ENCODE data around the gene GNGT2.
"Not testable (repeated sequence)": the region's sequence is repeated elsewhere in the genome, so short reads cannot be mapped to it uniquely, and the experiment has no call there.

GNGT2 gene

DNA sequence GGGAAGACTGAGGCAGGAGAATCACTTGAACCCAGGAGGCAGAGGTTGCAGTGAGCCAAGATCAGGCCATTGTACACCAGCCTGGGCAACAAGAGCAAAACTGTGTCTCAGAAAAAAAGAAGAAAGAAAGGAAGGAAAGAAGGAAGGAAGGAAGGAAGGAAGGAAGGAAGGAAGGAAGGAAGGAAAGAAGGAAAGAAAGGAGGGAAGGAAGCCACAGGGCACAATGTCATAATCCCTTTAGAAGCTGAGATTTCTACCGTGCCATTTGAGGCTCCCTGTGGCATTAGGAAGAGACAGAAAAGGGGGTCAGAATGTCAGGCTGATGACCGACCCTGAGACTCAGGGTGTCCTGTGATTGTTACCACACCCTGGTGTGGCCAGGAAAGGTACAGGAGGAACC is 6.6 kb downstream of the GNGT2 start:
- no peak for DNase-seq

DNA sequence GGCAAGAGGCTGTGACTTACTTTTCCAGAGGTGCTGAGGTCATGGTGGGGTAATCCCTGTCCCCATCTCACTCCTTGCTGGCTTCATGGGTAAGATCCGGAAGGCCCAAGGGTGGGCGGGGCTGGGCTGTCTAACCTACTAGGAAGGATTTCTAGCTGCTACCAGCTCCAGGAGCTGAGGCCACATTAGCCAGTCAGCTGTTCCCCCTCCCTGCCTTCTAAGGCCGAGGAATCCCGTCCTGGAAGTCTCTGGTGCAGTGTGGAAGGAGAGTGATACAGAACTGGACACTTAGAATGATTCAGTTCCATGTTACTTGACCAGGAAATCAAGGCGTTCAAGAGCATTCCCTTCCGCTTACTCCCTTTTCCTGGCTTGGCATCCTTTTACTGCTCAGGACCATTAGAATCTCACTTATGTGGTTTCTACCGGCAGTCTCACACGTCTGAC is 8.9 kb downstream of the GNGT2 start:
- DNase-seq, result no peak

DNA sequence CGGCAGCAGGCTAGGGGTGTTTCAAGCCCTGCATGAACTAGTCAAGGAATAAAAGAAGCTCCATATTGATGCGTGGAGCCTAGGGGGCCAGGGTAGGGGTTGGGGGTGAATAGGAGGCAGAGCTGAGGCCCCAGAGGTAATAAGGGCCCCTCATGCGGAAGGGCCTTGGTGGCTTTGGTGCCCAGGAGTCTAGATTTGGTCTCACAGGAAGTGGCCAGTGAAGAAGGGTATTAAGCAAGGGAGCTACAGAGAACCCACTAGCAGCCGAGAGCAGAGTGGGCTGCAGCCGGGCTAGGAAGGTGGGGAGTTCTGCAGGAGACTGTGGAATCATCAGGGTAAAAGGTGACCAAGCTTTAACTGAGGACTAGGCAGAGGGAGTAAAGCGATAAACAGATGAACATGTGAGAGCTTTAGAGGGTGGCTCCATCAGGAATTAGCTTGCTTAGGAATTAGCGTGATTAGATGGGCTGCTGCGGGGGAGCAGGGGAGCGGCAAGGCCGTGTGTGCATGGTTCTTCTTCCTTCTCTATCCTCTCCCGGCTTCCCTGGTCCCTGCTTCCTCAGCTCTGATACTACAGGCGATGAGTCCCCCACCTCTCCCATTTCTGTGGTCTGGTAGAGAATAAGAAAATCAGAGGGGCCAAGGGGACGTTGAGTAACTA is 9.8 kb downstream of the GNGT2 start:
- DNase-seq, result no peak

DNA sequence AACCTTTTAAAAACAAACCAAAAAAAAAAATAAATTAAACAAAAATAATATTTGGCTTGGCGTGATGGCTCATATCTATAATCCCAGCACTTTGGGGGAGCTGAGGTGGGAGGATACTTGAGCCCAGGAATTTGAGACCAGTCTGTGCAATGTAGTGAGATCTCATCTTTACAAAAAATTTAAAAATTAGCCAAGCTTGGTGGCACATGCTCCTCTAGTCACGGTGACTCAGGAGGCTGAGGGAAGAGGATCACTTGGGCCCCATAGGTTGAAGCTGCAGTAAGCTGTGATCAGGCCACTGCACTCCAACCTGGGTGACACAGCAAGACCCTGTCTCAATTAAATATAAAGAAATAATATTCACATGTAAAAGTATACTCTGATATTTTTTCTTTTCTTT is 12.2 kb downstream of the GNGT2 start:
- DNase-seq, result no peak

DNA sequence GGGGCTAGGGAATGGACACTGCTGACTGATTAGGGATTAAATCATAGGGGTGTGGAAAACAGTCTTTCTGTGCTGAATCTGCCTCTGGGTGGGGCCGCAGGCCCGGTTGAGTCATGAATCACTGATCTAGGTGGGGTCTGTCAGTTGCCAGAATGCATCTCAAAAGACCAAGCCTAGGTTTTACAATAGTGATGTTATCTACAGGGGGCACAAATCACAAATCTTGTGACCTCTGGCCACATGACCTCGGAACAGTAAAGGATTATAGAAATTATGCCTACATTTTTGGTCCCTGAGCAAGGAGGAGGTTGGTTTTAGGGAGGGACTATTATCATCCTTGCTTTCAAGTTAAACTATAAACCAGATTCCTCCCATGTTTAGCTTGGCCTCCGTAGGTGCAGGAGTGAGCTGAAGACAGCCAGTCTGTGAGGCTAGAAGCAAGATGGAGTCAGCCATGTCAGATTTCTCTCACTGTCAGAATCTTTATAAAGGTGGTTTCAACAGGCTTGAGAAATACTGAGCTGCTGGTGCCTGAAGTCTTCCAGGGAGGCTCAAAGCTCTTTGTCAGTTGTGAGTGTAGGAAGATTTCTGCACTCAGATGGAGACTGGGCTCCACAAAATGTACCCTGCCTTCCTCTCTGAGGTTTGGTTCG is 12.9 kb downstream of the GNGT2 start:
- DNase-seq, result no peak

DNA sequence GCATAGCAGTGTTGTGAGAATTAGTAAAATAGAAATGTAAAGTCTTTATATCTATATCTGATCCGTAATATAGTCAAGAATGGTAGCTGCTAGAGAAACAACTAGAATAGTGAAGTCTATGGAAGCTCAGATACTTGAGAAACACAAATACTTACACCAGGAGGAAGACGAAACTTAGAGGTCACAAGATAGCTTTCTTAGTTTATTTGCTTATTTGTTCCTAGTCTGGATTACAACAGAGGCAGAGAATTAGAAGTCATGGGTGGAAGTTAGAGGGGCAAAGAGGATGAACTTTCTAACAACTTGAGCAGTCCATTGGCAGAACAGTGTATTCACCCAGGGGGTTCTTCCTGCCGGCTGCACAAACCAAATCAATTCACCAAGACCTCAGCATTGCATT is 13.9 kb downstream of the GNGT2 start:
- DNase-seq, result no peak

DNA sequence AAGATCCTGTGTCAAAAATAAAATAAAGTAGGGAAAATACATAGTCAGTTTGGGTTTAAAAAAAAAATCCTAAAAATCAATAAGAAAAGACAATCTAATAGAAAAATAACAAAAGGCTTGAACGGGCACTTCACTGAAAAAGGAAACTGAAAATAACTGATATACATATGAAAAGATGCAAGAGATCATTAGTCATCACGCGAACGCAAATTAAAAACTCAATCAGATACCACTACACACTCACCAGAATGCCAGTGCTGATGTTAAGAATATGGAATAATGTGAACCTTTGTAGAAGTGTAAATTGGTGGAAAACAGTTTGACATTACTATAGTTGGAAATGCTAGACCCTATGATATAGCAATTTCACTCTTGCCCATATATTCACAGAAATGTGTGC is 14.6 kb downstream of the GNGT2 start:
- DNase-seq, result no peak

DNA sequence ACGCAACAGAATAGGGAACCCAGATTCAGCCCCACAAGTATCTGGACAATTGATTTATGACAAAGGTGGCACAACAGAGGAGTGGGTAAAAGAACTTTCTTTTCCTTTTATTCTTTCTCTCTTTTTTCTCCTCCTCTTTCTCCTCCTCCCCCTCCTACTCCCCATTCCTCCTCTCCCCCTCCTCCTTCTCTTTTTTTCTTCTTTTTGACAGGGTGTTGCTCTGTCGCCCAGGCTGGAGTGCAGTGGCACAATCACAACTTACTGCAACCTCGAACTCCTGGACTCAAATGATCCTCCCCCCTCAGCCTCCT is 16.1 kb downstream of the GNGT2 start:
- no peak for DNase-seq

DNA sequence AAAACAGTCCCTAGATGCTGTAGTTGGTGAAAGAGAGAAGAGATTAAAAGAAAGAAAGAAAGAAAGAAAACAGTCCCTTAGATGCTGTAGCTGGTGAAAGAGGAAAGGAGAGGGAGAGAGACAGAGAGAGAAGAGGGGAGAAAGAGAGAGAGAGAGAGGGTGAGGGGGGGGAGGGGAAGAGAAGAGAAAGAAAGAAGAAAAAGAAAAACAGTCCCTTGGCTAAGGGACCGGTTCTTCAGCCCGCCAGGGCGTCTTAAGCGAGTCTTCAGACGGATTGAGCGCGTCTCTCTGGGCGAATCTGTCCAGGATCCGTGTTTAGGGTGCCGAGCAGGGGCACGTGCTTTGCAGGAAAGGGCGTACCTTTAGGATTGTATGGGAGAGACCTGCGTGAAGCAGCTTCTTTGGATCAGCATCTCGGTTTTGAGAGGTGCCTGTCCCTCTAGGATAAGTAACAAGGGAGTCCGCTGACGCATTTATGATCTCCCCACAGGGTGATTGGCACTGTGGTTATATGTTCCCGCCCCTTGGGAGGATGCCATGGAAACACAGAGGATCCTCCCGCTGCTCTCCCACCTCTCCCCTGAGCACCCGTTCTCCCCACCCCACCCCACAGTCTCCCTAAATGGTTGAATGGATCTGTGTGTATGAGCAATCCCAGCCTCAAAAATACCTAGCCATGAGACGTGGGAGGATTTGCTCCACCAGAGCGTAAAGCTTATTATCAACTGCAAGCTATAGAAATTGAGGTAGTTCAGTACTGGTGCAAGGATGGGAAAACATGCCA is 16.7 kb downstream of the GNGT2 start:
- DNase-seq, result peak; percentile 53

DNA sequence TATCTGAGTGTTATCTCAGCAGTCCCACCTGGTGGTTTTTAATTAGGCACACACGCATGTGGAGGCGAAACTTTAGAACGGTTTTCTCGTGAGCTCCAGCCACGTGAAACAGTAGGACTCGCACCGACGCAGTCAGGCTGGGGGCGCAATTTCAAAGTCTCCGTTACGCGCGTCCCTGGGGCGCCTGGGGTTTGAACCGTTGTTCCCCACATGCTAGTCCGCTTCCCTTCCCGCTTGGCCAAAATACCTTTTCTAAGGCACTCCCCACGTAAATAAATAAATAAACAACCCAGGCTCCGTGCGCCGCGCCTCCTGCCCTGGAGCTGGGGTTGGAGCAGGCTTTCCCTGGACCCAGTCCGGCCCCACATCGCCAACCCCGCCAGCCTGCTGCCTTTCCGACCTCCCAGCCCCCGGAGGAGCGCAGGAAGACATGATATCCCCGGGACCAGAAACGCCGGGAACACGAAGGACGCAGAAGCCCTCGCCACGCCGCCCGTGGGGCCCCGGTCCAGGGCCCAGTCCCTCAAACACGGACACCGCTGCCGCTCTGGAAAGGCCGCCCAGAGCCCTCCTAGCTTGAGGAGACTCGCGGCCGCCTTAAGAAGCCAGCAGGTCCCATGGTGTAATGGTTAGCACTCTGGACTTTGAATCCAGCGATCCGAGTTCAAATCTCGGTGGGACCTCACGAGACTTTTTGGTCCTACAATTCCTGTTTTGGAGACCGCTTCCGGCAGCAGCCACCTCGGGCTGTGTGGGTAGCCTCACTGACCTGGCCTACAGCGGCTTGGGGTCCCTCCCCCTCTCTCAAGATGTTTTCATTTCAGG is 18.2 kb downstream of the GNGT2 start:
- peak; percentile 87 for DNase-seq

DNA sequence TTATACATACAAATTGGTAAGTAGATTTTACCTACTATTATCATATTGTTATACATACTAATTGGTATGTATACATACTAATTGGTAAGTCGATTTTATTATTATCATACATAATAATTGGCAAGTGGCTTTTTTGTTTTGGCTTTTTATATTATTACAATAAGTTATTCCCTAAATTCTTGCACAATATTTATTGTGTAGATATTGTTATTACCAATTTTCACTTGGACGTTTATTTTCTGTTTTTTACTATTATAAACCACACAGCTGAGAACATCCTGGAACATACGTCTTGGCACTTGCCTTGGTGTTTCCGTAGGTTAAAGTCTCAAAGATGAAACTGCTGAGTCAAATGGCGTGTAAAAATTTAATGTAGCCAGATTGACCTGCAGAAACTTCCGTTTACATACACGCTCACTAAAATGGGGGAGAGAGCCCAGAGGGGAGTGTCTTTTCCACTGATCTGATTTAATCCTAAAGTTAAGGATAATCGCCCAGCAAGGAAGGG is 18.9 kb downstream of the GNGT2 start:
- DNase-seq, result no peak

DNA sequence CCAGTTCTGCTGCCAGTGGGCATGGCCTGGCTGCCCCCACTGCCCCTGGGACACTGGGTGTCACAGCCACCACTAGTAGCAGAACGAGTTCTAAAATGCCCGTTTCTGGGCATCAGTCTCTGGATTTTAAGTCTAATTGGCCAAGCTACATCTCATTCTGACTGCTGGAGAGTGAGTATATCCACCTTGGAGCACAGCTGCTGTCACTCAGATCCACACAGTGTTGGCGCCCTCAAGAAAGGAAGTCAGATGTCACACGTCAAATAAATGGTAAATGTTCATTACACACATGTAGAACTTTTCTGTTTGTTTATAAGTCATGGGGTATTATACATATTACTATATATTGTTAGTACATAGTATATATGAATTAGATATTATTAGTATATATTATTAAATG is 19.4 kb downstream of the GNGT2 start:
- DNase-seq, result no peak

DNA sequence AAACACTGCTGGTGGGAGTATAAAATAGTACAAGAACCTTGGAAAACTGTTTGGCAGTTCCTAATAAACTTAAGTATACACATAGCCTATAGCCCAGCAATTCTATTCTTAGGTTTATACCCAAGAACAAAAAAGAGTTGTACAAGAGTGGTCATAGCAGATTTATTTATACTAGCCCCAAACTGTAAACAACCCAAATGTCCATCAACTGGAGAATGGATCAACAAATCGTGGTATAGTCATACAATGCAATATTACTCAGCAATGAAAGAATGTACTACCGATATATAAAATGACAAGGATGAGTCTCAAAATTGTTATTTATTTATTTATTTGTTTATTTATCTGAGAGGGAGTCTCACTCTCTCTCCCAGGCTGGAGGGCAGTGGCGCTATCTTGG is 23.1 kb downstream of the GNGT2 start:
- DNase-seq, result peak; percentile 17

DNA sequence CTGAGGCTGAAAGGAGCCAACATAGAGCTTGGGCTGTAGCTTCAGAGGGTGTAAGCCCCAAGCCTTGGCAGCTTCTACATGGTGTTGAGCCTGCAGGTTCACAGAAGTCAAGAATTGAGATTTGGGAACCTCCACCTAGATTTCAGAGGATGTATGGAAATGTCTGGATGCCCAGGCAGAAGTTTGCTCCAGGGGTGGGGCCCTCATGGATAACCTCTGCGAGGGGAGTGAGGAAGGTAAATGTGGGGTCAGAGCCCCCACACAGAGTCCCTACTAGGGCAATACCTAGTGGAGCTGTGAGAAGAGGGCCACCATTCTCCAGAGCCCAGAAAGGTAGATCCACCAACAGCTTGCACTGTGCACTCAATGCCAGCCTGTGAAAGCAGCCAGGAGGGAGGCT is 25.0 kb downstream of the GNGT2 start:
- not testable (repeated sequence) for DNase-seq

DNA sequence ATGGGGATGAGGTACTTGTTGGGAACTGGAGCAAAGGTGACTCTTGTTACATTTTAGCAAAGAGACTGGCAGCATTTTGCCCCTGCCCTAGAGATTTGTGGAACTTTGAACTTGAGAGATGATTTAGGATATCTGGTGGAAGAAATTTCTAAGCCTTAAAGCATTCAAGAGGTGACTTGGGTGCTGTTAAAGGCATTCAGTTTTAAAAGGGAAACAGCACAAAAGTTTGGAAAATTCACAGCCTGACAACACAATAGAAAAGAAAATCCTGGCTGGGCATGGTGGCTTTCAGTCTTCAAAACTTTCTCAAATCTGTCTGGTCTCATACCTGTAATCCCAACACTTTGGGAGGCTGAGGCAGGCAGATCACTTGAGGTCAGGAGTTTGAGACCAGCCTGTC is 25.9 kb downstream of the GNGT2 start:
- DNase-seq, result not testable (repeated sequence)

DNA sequence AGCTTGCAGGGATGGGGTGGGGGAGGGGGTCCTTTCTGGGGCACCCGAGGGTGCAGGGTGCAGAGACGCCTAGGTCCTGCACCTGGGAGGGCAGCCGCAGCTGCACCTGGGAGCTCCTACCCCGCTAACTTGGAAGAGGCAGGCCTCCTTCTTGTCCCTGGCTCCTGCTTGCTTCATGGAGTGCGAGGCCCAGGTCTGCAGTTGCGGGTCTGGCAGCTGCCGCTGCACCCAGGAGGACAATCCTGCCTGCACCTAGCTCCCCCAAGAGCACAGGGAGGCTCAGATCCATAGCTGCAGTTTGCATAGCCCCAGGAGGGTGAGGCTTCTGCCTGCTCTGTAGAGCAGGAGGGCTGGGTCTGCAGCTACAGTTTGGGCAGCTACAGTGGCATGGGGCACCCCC is 26.6 kb downstream of the GNGT2 start:
- no peak for DNase-seq

DNA sequence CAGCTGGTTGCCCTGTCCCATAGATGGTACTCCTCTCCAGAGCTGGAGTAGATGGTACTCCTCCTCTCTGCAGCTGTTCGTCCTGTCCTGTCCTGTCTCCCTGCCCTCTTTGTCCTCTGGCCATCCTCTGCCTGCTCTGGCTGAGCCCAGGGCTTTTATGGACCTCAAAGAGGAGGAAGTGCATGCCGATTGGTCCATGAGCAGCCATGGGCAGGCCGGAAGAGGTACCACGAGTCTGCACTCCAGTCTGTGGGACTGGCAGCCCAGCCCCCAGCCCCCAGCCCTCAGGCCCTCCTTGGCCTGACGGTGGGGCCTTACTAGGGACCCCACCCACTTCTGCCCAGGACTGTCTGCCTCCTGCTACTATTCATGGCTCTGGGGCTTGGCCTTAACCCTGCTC is 27.0 kb downstream of the GNGT2 start:
- DNase-seq, result no peak

DNA sequence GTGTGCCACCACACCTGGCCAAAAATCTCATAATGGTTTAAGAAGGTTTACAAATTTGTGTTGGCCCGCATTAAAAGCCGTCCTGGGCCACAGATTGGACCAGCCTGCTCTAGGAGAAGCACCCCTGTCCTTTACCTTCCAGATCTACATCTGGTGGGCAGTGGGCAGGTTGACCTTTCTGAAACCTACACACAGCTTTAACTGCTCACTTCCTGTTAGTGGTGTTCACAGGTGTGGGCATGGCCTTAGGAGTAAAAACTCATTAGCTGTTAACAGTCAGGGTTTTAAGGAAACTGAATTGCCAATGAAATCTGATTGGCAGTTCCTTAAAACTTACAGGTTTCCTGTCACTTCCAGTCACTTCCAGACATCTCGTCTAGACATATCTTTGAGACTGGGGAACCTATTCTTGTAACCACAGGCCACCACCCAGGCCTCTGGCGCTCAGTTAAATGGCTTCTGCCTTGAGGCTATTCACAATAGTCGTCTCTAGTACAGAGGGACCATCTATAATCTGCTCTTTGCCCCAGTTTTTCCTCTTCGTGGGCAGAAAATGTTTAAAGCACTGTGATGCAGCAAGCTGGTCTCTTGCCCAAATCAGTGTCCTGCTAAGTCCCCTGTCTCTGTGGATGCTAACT is 29.3 kb downstream of the GNGT2 start:
- no peak for DNase-seq

DNA sequence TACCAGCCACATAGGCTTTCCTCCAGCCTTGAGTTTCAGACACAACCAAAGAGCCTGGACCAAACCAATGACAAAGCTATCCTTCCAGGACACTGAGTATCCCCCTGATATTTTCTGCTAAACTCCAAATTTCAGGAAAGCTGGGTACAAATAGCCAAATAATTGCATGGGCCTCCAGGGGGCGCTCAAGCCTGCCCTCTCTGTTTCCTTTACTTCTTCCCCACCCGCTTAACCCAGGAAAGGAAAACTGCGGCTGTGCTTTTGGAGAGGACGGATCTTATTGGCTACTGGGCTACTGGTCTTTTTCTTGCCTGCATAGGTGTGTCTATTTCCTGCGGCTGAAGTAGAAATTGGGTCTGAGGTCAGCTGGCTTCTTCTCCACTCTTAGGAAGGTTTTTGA is 30.1 kb downstream of the GNGT2 start:
- DNase-seq, result peak; percentile 39

DNA sequence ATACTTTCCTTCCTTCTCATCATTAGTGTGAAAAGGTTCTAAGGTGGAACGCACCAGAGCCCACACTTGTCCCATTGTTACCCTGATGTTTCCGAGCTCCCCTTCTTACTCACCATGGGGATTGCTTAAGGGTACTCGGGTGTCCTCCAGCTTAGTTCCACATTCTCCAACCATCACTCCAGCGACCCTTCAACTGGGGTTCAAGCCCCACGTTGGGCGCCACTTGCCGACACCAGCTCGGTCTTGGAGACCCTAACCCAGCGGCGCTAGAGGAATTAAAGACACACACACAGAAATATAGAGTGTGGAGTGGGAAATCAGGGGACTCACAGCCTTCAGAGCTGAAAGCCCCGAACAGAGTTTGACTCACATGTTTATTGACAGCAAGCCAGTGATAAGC is 34.4 kb downstream of the GNGT2 start:
- DNase-seq, result not testable (repeated sequence)

DNA sequence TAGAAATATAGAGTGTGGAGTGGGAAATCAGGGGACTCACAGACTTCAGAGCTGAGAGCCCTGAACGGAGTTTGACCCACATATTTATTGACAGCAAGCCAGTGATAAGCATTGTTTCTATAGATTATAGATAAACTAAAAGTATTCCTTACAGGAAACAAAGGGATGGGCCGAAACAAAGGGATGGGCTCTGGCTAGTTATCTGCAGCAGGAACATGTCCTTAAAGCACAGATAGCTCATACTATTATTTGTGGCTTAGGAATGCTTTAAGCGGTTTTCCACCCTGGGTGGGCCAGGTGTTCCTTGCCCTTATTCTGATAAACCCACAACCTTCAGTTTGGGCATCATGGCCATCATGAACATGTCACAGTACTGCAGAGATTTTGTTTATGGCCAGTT is 39.7 kb downstream of the GNGT2 start:
- DNase-seq, result not testable (repeated sequence)

DNA sequence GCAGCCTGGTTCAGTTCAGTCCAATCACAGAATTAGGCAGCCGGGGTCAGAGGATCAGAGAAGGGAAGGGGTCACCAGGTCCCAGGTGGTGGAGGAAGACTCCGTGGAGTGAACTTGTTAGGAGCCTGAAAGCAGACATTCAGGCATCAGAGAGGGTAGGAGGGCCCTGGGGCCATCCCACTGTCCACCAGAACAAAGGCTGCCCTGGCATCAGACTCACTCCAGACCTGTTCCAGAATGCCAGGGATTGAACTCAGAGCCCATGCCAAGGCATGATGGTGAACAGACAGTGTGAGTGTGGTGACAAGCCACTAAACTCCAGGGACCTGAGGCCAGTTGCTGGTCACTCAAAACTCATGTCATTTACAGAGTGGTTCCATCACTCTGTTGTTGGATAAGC is 40.2 kb downstream of the GNGT2 start:
- no peak for DNase-seq

DNA sequence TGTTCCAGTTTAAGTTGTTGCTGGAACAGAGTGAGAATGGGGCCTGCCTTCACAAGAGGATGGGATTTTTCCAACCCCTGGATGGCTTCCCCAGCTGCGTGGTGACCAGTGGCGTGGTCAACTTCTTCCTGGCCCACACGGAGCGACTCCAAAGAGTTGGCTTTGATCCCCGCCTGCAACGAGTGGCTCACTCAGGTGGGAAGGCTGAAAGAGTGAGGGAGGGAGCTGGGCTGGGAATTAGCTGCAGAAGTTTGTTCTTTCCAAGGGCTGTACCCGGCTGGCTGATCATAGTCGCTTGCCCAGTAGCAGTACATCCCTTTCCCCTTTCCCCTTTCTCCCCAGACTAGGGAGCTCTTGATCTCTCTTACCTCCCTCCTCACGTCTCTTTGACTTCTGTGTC is 41.7 kb downstream of the GNGT2 start:
- no peak for DNase-seq

All from HCEC 1CT (cell line).